Loucy (cell line): ENCODE data around the gene GRAMD2A.

Source experiments
- H2AFZ ChIP-seq: fragments of 200-600 bp; sonication (generic); 2 replicates; pipeline ENCODE4 v1.6.0; 2016; ENCODE audit warnings: antibody characterized with exemption, mild to moderate bottlenecking, low read length, moderate library complexity
- H3F3A ChIP-seq: fragments of 200-600 bp; 2 replicates; pipeline ENCODE4 v1.6.0; 2016; ENCODE audit warnings: antibody characterized with exemption, low read depth, mild to moderate bottlenecking
- H3K27me3 ChIP-seq: fragments of 200-600 bp; sonication (generic); 2 replicates; pipeline ENCODE4 v1.6.1; 2014; ENCODE audit warnings: low read length, mild to moderate bottlenecking; ENCODE audit not compliant: insufficient read depth, poor library complexity, severe bottlenecking
- H3K36me3 ChIP-seq: fragments of 200-600 bp; sonication (generic); 2 replicates; pipeline ENCODE4 v1.6.1; 2016; ENCODE audit warnings: low read length; ENCODE audit not compliant: insufficient read depth
- H3K4me1 ChIP-seq: fragments of 200-600 bp; sonication (generic); 2 replicates; pipeline ENCODE4 v1.5.1; 2014; ENCODE audit warnings: low read length, mild to moderate bottlenecking; ENCODE audit not compliant: insufficient read depth, poor library complexity, severe bottlenecking
- H3K4me2 ChIP-seq: fragments of 200-600 bp; sonication (generic); 2 replicates; pipeline ENCODE4 v1.6.0; 2014; ENCODE audit warnings: antibody characterized with exemption, low read length, low read depth, mild to moderate bottlenecking; ENCODE audit not compliant: poor library complexity, severe bottlenecking
- H3K4me3 ChIP-seq: fragments of 200-600 bp; sonication (generic); 2 replicates; pipeline ENCODE4 v1.5.1; 2014; ENCODE audit warnings: low read length, mild to moderate bottlenecking, mixed read lengths; ENCODE audit not compliant: poor library complexity, severe bottlenecking
- H3K79me2 ChIP-seq: fragments of 200-600 bp; sonication (generic); 2 replicates; pipeline ENCODE4 v1.6.1; 2014; ENCODE audit warnings: low read length; ENCODE audit not compliant: insufficient read depth
- H3K9ac ChIP-seq: fragments of 200-600 bp; sonication (generic); 2 replicates; pipeline ENCODE4 v1.6.0; 2014; ENCODE audit warnings: mild to moderate bottlenecking, low read depth, low read length, moderate library complexity; ENCODE audit not compliant: poor library complexity, severe bottlenecking
- H3K9me2 ChIP-seq: fragments of 200-600 bp; sonication (generic); replicated peaks from 2 replicates; pipeline ENCODE4 v1.6.1; 2016; ENCODE audit warnings: low read depth, low read length, mixed read lengths
- H3K9me3 ChIP-seq: fragments of 200-600 bp; sonication (generic); 2 replicates; pipeline ENCODE4 v1.6.1; 2014; ENCODE audit warnings: mild to moderate bottlenecking, antibody characterized with exemption, low read length, low read depth; ENCODE audit not compliant: insufficient read depth
- H4K20me1 ChIP-seq: fragments of 200-600 bp; sonication (generic); 2 replicates; pipeline ENCODE4 v1.6.0; 2014; ENCODE audit warnings: antibody characterized with exemption, low read length, mild to moderate bottlenecking; ENCODE audit not compliant: insufficient read depth, poor library complexity, severe bottlenecking
- EZH2phosphoT487 ChIP-seq: fragments of 200-600 bp; IDR thresholded peaks from 2 replicates; pipeline ENCODE4 v1.6.1; 2018; ENCODE audit warnings: antibody characterized with exemption, mild to moderate bottlenecking, moderate library complexity, borderline replicate concordance
- TF ChIP-seq, protein P1 (sequence below): fragments of 200-600 bp; sonication (generic); conservative IDR thresholded peaks from 2 replicates; pipeline ENCODE4 v1.5.1; 2014; ENCODE audit warnings: mild to moderate bottlenecking, antibody characterized with exemption, low read length

The GRAMD2A gene

DNA sequence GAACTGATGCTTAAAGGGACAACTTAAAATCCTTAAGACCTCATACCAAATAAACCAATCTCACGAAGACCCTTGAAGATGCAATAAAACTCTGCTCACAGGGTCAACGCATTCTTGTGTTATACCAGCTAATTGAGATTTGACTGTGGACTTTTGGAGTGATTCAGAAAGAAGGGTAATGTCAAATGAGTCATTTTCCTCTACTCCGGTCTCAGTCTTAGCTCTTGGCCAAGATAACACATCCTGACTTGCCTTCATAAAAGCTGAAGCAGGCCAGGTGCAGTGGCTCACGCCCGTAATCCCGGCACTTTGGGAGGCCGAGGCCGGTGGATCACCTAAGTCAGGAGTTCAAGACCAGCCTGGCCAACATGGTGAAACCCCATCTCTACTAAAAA lies 29.6 kb upstream of the GRAMD2A start:
- H3K9me2 ChIP-seq, result no peaks in the 10 kb centered on the region
- H3K9ac ChIP-seq, result peak overlapping the region; percentile 99
- H3F3A ChIP-seq, result peaks cover 19% of the 10 kb centered on the region
- no peak overlapping the region for H2AFZ ChIP-seq
- H3K36me3 ChIP-seq, result peaks cover 30% of the 10 kb centered on the region; the same call in 1 of the 2 replicates
- H3K4me3 ChIP-seq, result peak overlapping the region; percentile 95
- H3K79me2 ChIP-seq, result peaks cover 94% of the 10 kb centered on the region
- H3K4me2 ChIP-seq, result peak overlapping the region; percentile 83
- no peaks in the 10 kb centered on the region for H3K9me3 ChIP-seq
- no peak for TF ChIP-seq EZH2phosphoT487
- TF ChIP-seq, protein P1, sequence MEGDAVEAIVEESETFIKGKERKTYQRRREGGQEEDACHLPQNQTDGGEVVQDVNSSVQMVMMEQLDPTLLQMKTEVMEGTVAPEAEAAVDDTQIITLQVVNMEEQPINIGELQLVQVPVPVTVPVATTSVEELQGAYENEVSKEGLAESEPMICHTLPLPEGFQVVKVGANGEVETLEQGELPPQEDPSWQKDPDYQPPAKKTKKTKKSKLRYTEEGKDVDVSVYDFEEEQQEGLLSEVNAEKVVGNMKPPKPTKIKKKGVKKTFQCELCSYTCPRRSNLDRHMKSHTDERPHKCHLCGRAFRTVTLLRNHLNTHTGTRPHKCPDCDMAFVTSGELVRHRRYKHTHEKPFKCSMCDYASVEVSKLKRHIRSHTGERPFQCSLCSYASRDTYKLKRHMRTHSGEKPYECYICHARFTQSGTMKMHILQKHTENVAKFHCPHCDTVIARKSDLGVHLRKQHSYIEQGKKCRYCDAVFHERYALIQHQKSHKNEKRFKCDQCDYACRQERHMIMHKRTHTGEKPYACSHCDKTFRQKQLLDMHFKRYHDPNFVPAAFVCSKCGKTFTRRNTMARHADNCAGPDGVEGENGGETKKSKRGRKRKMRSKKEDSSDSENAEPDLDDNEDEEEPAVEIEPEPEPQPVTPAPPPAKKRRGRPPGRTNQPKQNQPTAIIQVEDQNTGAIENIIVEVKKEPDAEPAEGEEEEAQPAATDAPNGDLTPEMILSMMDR, result no peak
- peaks cover 10% of the 10 kb centered on the region for H3K27me3 ChIP-seq
- H4K20me1 ChIP-seq, result peaks cover 82% of the 10 kb centered on the region
- H3K4me1 ChIP-seq, result peaks cover 66% of the 10 kb centered on the region

DNA sequence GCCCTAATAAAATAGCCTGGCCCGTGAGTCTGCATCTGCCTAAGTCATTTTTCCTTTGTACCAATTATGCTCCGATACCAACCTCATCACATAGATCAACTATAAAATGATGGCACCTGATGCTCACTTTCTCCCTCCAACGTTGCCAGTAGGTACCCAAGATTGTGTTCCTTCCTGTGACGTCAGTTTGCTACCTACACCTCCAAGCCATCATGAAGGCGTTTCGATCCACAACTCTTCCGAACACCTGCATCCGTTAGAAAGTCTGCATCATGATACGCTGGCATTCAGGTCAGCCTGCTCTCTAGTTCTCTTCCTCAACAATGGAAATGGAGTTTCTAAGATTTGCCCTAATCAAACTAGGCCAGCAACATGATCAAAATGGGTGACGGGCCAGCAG lies 25.7 kb upstream of the GRAMD2A start:
- Histone ChIP-seq H3K9me2 (no peaks in the 10 kb centered on the region), H3F3A (peaks cover under 1% of the 10 kb centered on the region), H3K4me3 (peak overlapping the region; percentile 44), H3K79me2 (peaks cover 99% of the 10 kb centered on the region), H3K9ac (peak overlapping the region; percentile 12), H3K9me3 (no peaks in the 10 kb centered on the region), H3K36me3 (peaks cover 66% of the 10 kb centered on the region; the same call in 1 of the 2 replicates), H2AFZ (no peak overlapping the region), H3K27me3 (no peaks in the 10 kb centered on the region), H4K20me1 (peaks cover 94% of the 10 kb centered on the region), H3K4me2 (peak overlapping the region; percentile 61), H3K4me1 (peaks cover 64% of the 10 kb centered on the region)
- TF ChIP-seq EZH2phosphoT487, result no peak

DNA sequence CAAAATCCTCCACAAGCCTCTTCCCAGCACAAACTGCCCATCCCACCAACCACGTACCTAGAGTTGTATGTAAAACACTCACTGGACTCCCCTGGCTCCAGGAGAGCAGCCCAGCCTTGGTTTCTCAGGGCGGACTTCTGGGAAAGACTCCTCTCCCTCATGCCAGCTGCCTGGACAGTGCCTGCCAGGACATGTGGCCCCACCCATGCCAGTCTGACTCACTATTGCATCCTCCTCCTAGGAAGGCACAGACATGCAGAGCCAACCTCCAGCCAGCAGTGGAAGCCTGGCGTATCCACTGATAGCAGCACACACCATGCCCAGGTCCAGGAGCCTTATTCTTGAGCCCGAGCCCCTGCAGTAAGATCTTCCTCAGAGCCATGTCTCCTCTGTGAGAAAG lies 24.8 kb upstream of the GRAMD2A start:
- Histone ChIP-seq H2AFZ (no peak overlapping the region), H3K27me3 (no peaks in the 10 kb centered on the region), H3F3A (no peaks in the 10 kb centered on the region), H3K4me1 (peaks cover 60% of the 10 kb centered on the region), H3K4me3 (peak overlapping the region; percentile 44), H3K79me2 (peaks cover 96% of the 10 kb centered on the region), H3K9ac (peak overlapping the region; percentile 12), H4K20me1 (peaks cover 97% of the 10 kb centered on the region), H3K36me3 (peaks cover 75% of the 10 kb centered on the region; the same call in 1 of the 2 replicates), H3K9me3 (no peaks in the 10 kb centered on the region), H3K9me2 (no peaks in the 10 kb centered on the region), H3K4me2 (peak overlapping the region; percentile 61)
- TF ChIP-seq, protein P1, result no peak
- TF ChIP-seq EZH2phosphoT487, result no peak

DNA sequence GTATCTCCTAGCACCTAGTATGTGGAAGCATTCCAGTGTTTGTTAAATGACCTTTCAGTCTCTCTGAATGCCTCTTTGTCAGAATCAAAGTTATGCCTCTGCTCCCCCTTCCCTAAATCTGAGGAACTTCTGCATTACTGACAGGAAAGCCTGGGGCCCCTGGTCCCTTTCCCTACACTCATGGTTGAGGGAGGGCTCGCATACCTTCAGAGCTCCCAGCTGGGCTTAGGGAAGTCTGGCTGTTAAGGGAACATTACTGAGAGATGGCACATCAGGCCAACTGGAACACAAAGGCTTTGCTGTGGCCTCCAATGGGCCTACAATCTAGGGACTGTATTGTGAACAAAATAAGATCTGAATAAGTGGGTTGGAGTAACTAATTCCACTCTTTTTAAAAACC lies 23.1 kb upstream of the GRAMD2A start:
- H3K9ac ChIP-seq, result no peak overlapping the region
- peaks cover 97% of the 10 kb centered on the region for H4K20me1 ChIP-seq
- H3K4me3 ChIP-seq, result no peak overlapping the region
- peaks cover 88% of the 10 kb centered on the region for H3K36me3 ChIP-seq
- H2AFZ ChIP-seq, result no peak overlapping the region
- H3K4me2 ChIP-seq, result peak overlapping the region; percentile 41
- no peaks in the 10 kb centered on the region for H3K27me3 ChIP-seq
- H3K9me3 ChIP-seq, result no peaks in the 10 kb centered on the region
- TF ChIP-seq EZH2phosphoT487, result no peak
- TF ChIP-seq, protein P1, result no peak
- no peaks in the 10 kb centered on the region for H3F3A ChIP-seq
- no peaks in the 10 kb centered on the region for H3K9me2 ChIP-seq
- H3K79me2 ChIP-seq, result peaks cover 95% of the 10 kb centered on the region
- H3K4me1 ChIP-seq, result peaks cover 48% of the 10 kb centered on the region
